H1 (cell line): Measurements from ENCODE around the gene ARMC3. TPM values are rescaled to one million over a fixed set of nuclear protein-coding genes. Genes with fewer than 3 reads are reported as not detected.

ENCODE experiments used
- CTCF ChIA-PET: fragments of 300-600 bp; sonication (Branson Sonifier 250); formaldehyde crosslinking; loops from one replicate; lab custom pipeline; 2021; ENCODE audit not compliant: partially characterized antibody; lab: Charles Lee
- POLR2A ChIA-PET: fragments of 300-600 bp; sonication (Branson Sonifier 250); formaldehyde crosslinking; loops from one replicate; lab custom pipeline; 2021; ENCODE audit warnings: inconsistent platforms; ENCODE audit not compliant: partially characterized antibody; lab: Charles Lee
- DNase-seq, 2 experiments: peaks; one replicate each; pipeline versions ENCODE4 v3.0.0 to v3.0.0-alpha.2; 2010 to 2022; ENCODE audit warnings: low spot score in 2 of 2, low read depth in 1 of 2, mixed read lengths in 1 of 2
- FAIRE-seq: peaks from 2 replicates; lab custom pipeline; 2011; peaks lifted over from hg19 to GRCh38; lab: Jason Lieb, UNC
- H2AFZ ChIP-seq: 2 replicates; pipeline ENCODE4 v1.8.1; 2012; ENCODE audit warnings: low read length, inconsistent platforms
- H2AK5ac ChIP-seq: 2 replicates; pipeline ENCODE4 v1.6.1; 2013; ENCODE audit warnings: low read depth, low read length
- H2BK120ac ChIP-seq: replicated peaks from 2 replicates; pipeline ENCODE3; 2013; ENCODE audit warnings: low read depth, low read length, inconsistent platforms
- H2BK12ac ChIP-seq: 2 replicates; pipeline ENCODE4 v1.6.1; 2013; ENCODE audit warnings: low read depth, low read length
- H2BK15ac ChIP-seq: 2 replicates; pipeline ENCODE4 v1.6.1; 2013; ENCODE audit warnings: low read length
- H2BK20ac ChIP-seq: 2 replicates; pipeline ENCODE4 v1.6.1; 2013; ENCODE audit warnings: low read length
- H2BK5ac ChIP-seq: 2 replicates; pipeline ENCODE4 v1.6.1; 2013; ENCODE audit warnings: low read depth, low read length
- H3K14ac ChIP-seq: 2 replicates; pipeline ENCODE4 v1.6.1; 2013; ENCODE audit warnings: inconsistent platforms; ENCODE audit not compliant: insufficient read length
- H3K18ac ChIP-seq: 2 replicates; pipeline ENCODE4 v1.6.1; 2013; ENCODE audit warnings: low read length; ENCODE audit errors: extremely low read depth
- H3K23ac ChIP-seq: 2 replicates; pipeline ENCODE4 v1.6.1; 2013; ENCODE audit warnings: inconsistent platforms; ENCODE audit not compliant: insufficient read length
- H3K23me2 ChIP-seq: 2 replicates; pipeline ENCODE4 v1.6.1; 2013; ENCODE audit warnings: low read depth, low read length
- H3K27ac ChIP-seq: 2 replicates; pipeline ENCODE4 v1.6.1; 2011; ENCODE audit warnings: low read depth, low read length, inconsistent platforms
- H3K27me3 ChIP-seq, 4 experiments: replicated peaks in 1 of 4; 1 replicate in 1 of 4; 2 replicates in 3 of 4; pipeline versions ENCODE4 v1.6.1 to v1.8.1; 2011 to 2013; ENCODE audit warnings: low read length in 3 of 4, mild to moderate bottlenecking in 3 of 4, inconsistent platforms in 2 of 4, mixed read lengths in 2 of 4, moderate library complexity in 1 of 4; ENCODE audit not compliant: control insufficient read depth in 3 of 4, insufficient read depth in 3 of 4; ENCODE audit errors: extremely low read depth in 1 of 4
- H3K36me3 ChIP-seq, 4 experiments: 2 replicates each; pipeline versions ENCODE4 v1.6.1 to v1.8.1; 2011 to 2013; ENCODE audit warnings: mild to moderate bottlenecking in 4 of 4, low read length in 3 of 4, moderate library complexity in 2 of 4, control low read depth in 1 of 4, inconsistent platforms in 1 of 4; ENCODE audit not compliant: insufficient read depth in 4 of 4, control insufficient read depth in 2 of 4
- H3K4ac ChIP-seq: replicated peaks from 2 replicates; pipeline ENCODE3; 2013; ENCODE audit warnings: low read length, low read depth, mixed read lengths, inconsistent platforms; ENCODE audit not compliant: insufficient read length
- H3K4me1 ChIP-seq, 4 experiments: replicated peaks in 1 of 4; 1 replicate in 1 of 4; 2 replicates in 3 of 4; pipeline versions ENCODE4 v1.6.1 to v1.8.1; 2011 to 2013; ENCODE audit warnings: low read length in 3 of 4, inconsistent platforms in 2 of 4, mixed read lengths in 1 of 4; ENCODE audit not compliant: insufficient read depth in 4 of 4, control insufficient read depth in 3 of 4
- H3K4me2 ChIP-seq, 2 experiments: 2 replicates each; pipeline versions ENCODE4 v1.6.1 to v1.8.1; 2011 to 2013; ENCODE audit warnings: low read depth in 2 of 2, low read length in 2 of 2, control low read depth in 1 of 2, inconsistent platforms in 1 of 2, mild to moderate bottlenecking in 1 of 2; ENCODE audit not compliant: insufficient read depth in 1 of 2
- H3K4me3 ChIP-seq, 4 experiments: fragments of 200-600, 300-600 bp in 1 of 4; sonication (generic), shearing (Covaris generic), sonication (Bioruptor Twin) in 1 of 4; 2 replicates each; pipeline versions ENCODE4 v1.5.1 to v1.8.1; 2011 to 2016; ENCODE audit warnings: low read length in 4 of 4, low read depth in 3 of 4, control low read depth in 2 of 4, inconsistent platforms in 2 of 4, mild to moderate bottlenecking in 2 of 4, mixed read lengths in 1 of 4, moderate library complexity in 1 of 4; ENCODE audit not compliant: insufficient read depth in 2 of 4; ENCODE audit errors: extremely low read depth in 1 of 4
- H3K56ac ChIP-seq: replicated peaks from 2 replicates; pipeline ENCODE3; 2013; ENCODE audit warnings: low read depth, mild to moderate bottlenecking, mixed read lengths, low read length, inconsistent platforms; ENCODE audit not compliant: insufficient read length
- H3K79me1 ChIP-seq: 2 replicates; pipeline ENCODE4 v1.6.1; 2013; ENCODE audit warnings: low read depth, low read length, control low read depth
- H3K79me2 ChIP-seq, 2 experiments: 2 replicates each; pipeline versions ENCODE4 v1.6.1 to v1.8.1; 2012 to 2013; ENCODE audit warnings: low read length in 2 of 2, mild to moderate bottlenecking in 2 of 2, inconsistent platforms in 1 of 2; ENCODE audit not compliant: insufficient read depth in 2 of 2, control insufficient read depth in 1 of 2
- H3K9ac ChIP-seq, 4 experiments: replicated peaks in 1 of 4; 1 replicate in 1 of 4; 2 replicates in 3 of 4; pipeline versions ENCODE4 v1.6.1 to v1.8.1; 2011 to 2013; ENCODE audit warnings: low read depth in 3 of 4, low read length in 3 of 4, control low read depth in 2 of 4, mild to moderate bottlenecking in 2 of 4, moderate library complexity in 2 of 4, inconsistent platforms in 1 of 4; ENCODE audit errors: extremely low read depth in 1 of 4
- H3K9me3 ChIP-seq, 2 experiments: 2 replicates each; pipeline versions ENCODE4 v1.6.1 to v1.8.1; 2012 to 2013; ENCODE audit warnings: mild to moderate bottlenecking in 2 of 2, moderate library complexity in 2 of 2, control low read depth in 1 of 2, inconsistent platforms in 1 of 2, low read depth in 1 of 2, low read length in 1 of 2, mixed read lengths in 1 of 2; ENCODE audit not compliant: insufficient read depth in 2 of 2
- H4K20me1 ChIP-seq, 2 experiments: replicated peaks in 1 of 2; 2 replicates each; pipeline versions ENCODE3 to v1.8.1; 2011 to 2013; ENCODE audit warnings: inconsistent platforms in 2 of 2, low read length in 2 of 2, mild to moderate bottlenecking in 1 of 2; ENCODE audit not compliant: insufficient read depth in 2 of 2, control insufficient read depth in 1 of 2
- H4K5ac ChIP-seq: 2 replicates; pipeline ENCODE4 v1.6.1; 2013; ENCODE audit warnings: low read length, low read depth, mixed read lengths, inconsistent platforms; ENCODE audit not compliant: insufficient read length
- H4K8ac ChIP-seq: 2 replicates; pipeline ENCODE4 v1.8.0; 2013; ENCODE audit warnings: mild to moderate bottlenecking, moderate library complexity, low read length, inconsistent platforms; ENCODE audit not compliant: insufficient read depth; ENCODE audit errors: extremely low read depth
- H4K91ac ChIP-seq: replicated peaks from 2 replicates; pipeline ENCODE3; 2013; ENCODE audit warnings: low read length, mixed read lengths, inconsistent platforms; ENCODE audit not compliant: insufficient read length
- CBX5 ChIP-seq: fragments of 300-800, 300-1000 bp; sonication (generic); IDR thresholded peaks from 2 replicates; pipeline ENCODE4 v1.7.1; 2016; ENCODE audit warnings: antibody characterized with exemption, low read length, low read depth
- KDM1A ChIP-seq: fragments of 200-600, 300-600 bp; sonication (generic); IDR thresholded peaks from 2 replicates; pipeline ENCODE4 v1.7.1; 2016; ENCODE audit warnings: mild to moderate bottlenecking, low read length, borderline replicate concordance
- MAFK ChIP-seq: IDR thresholded peaks from 2 replicates; pipeline ENCODE4 v1.6.1; 2012; ENCODE audit warnings: low read depth, mild to moderate bottlenecking, improper control_type of control experiment, low read length
- NANOG ChIP-seq: IDR thresholded peaks from 2 replicates; pipeline ENCODE4 v1.6.1; 2011; ENCODE audit warnings: low read length, low read depth, mild to moderate bottlenecking, inconsistent platforms; ENCODE audit not compliant: insufficient read depth, poor library complexity, severe bottlenecking
- RNF2 ChIP-seq: fragments of 200-900, 300-1000 bp; sonication (generic); IDR thresholded peaks from 2 replicates; pipeline ENCODE4 v1.7.1; 2016; ENCODE audit warnings: borderline replicate concordance, low read depth, mild to moderate bottlenecking, antibody characterized with exemption, low read length; ENCODE audit not compliant: poor library complexity, severe bottlenecking; ENCODE audit errors: missing control alignments
- SUZ12 ChIP-seq: fragments of 200-600 bp; sonication (generic); IDR thresholded peaks from 2 replicates; pipeline ENCODE4 v1.6.1; 2012; ENCODE audit warnings: mild to moderate bottlenecking, inconsistent platforms, low read length, moderate library complexity, mixed read lengths
- TAF1 ChIP-seq: IDR thresholded peaks from 2 replicates; pipeline ENCODE4 v1.6.1; 2011; ENCODE audit warnings: mild to moderate bottlenecking, low read depth, low read length
- TEAD4 ChIP-seq: IDR thresholded peaks from 2 replicates; pipeline ENCODE4 v1.6.1; 2012; ENCODE audit warnings: low read depth, low read length, inconsistent platforms, mixed read lengths
- YY1 ChIP-seq: IDR thresholded peaks from 2 replicates; pipeline ENCODE4 v1.6.1; 2011; ENCODE audit warnings: low read depth, mild to moderate bottlenecking, low read length
- WGBS, 2 experiments: shearing (Covaris generic) in 1 of 2; methylation state at CpG; one replicate each; pipeline versions ENCODE4 v1.1.6 to v1.1.7; 2013 to 2015; ENCODE audit warnings: low lambda C conversion rate in 2 of 2, mixed read lengths in 2 of 2, inconsistent platforms in 1 of 2, low coverage in 1 of 2, missing lambda C conversion rate in 1 of 2; ENCODE audit not compliant: insufficient replicate concordance in 2 of 2, insufficient coverage in 1 of 2, insufficient read length in 1 of 2; ENCODE audit errors: extremely low coverage in 1 of 2, missing lambda C conversion rate in 1 of 2; 5-methylcytosine and 5-hydroxymethylcytosine counted together
- polyA plus RNA-seq, 7 experiments: library from polyadenylated mRNA; depleted of rRNA in 3 of 7; stranded (reverse) in 5 of 7; unstranded in 2 of 7; fragments of >200 nt in 5 of 7; fragments of 200-250 nt in 2 of 7; gene quantifications; 1 replicate in 5 of 7; 2 replicates in 1 of 7; 4 replicates in 1 of 7; pipeline versions ENCODE4 v1.2.1 to v1.2.3, GENCODE V29; 2011 to 2013; ENCODE audit warnings: missing spikeins in 2 of 7, mixed read lengths in 2 of 7
- total RNA-seq: library from RNA; stranded (reverse); fragmentation: NEBNext Ultra II Directional; extraction: Animal tissue kit (Norgen Biotek cat#: 25700); gene quantifications from 2 replicates; pipeline ENCODE4 v1.2.1, GENCODE V29; 2021
- TF ChIP-seq, protein P1 (sequence below): IDR thresholded peaks from 2 replicates; pipeline ENCODE4 v1.6.1; 2011; ENCODE audit warnings: low read length, improper control_type of control experiment
- TF ChIP-seq, protein P2 (sequence below): IDR thresholded peaks from 2 replicates; pipeline ENCODE4 v1.6.1; 2012; ENCODE audit warnings: low read length, inconsistent platforms

ARMC3 gene
- total and polyA plus RNA-seq, 2 of the 8 experiments (the other 6 are each of a cell fraction or from before 2014, with no cell fraction given) = 0.15 TPM

DNA sequence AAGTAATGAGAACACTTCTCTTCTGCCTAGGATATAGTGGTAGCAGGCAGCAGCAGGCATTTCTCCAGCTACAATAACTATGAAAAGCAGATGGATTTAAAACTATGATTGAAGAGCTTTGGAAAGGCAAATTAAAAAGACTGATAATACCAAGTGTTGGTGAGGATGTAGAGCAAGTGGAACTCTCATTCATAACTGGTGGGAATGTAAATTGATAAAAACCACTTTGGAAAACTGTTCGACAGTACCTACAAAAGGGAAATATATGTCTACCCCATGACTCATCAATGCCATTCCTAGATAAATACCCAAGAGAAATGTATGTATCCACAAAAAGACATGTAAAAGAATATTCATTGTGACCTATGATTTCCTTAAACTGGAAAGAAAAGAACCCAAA lies 14.6 kb downstream of the ARMC3 start:
- H3K4me3 ChIP-seq = no peak overlapping the region
- H4K20me1 ChIP-seq = no peaks in the 10 kb centered on the region
- no peak overlapping the region for H2BK12ac ChIP-seq
- no peak overlapping the region for H3K4ac ChIP-seq
- no peak overlapping the region for H2BK15ac ChIP-seq
- no peak overlapping the region for H2BK120ac ChIP-seq
- no peak overlapping the region for H4K5ac ChIP-seq
- no peak overlapping the region for H3K27ac ChIP-seq
- TF ChIP-seq TEAD4 (no peak), KDM1A (no peak), NANOG (no peak), MAFK (no peak), YY1 (no peak), TAF1 (no peak), RNF2 (no peak), CBX5 (no peak), SUZ12 (no peak)
- TF ChIP-seq, protein P1, sequence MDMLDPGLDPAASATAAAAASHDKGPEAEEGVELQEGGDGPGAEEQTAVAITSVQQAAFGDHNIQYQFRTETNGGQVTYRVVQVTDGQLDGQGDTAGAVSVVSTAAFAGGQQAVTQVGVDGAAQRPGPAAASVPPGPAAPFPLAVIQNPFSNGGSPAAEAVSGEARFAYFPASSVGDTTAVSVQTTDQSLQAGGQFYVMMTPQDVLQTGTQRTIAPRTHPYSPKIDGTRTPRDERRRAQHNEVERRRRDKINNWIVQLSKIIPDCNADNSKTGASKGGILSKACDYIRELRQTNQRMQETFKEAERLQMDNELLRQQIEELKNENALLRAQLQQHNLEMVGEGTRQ = no peak
- TF ChIP-seq, protein P2, sequence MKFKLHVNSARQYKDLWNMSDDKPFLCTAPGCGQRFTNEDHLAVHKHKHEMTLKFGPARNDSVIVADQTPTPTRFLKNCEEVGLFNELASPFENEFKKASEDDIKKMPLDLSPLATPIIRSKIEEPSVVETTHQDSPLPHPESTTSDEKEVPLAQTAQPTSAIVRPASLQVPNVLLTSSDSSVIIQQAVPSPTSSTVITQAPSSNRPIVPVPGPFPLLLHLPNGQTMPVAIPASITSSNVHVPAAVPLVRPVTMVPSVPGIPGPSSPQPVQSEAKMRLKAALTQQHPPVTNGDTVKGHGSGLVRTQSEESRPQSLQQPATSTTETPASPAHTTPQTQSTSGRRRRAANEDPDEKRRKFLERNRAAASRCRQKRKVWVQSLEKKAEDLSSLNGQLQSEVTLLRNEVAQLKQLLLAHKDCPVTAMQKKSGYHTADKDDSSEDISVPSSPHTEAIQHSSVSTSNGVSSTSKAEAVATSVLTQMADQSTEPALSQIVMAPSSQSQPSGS = no peak
- TF ChIP-seq, all 59 proteins: peak for 0
- H3K4me2 ChIP-seq = no peak overlapping the region
- no peaks in the 10 kb centered on the region for H3K79me1 ChIP-seq
- DNase-seq (no peak), FAIRE-seq (no peak)
- H3K9ac ChIP-seq = no peak overlapping the region
- H3K23me2 ChIP-seq = no peaks in the 10 kb centered on the region; the same call in 1 of the 2 replicates
- no peak overlapping the region for H2AFZ ChIP-seq
- no peak overlapping the region for H3K18ac ChIP-seq
- POLR2A ChIA-PET = no interaction called here
- H3K27me3 ChIP-seq = no peaks in the 10 kb centered on the region; a peak in 1 of 7 replicates
- H4K8ac ChIP-seq = no peak overlapping the region
- no peaks in the 10 kb centered on the region for H3K79me2 ChIP-seq
- no peak overlapping the region for H2BK5ac ChIP-seq
- no peak overlapping the region for H2AK5ac ChIP-seq
- no peaks in the 10 kb centered on the region for H3K4me1 ChIP-seq
- no peaks in the 10 kb centered on the region for H3K9me3 ChIP-seq
- H2BK20ac ChIP-seq = no peak overlapping the region
- H3K14ac ChIP-seq = no peak overlapping the region
- WGBS, 2 experiments = 94% methylated on average over 1 of the region's 1 CpG; no CpG with 5 or more reads in 1 of the 2 experiments
- H4K91ac ChIP-seq = no peak overlapping the region
- CTCF ChIA-PET = no interaction called here
- H3K36me3 ChIP-seq = no peaks in the 10 kb centered on the region
- H3K23ac ChIP-seq = no peak overlapping the region
- H3K56ac ChIP-seq = no peak overlapping the region
